Stimulated activated naive B cell treated with anti-CD40 and anti-IgM and Interleukin-4, amounts not matched to agents 10 μg/mL and 1 μg/mL and 100 μg/mL, for 72 hours (primary cell): ENCODE data around the gene SNRNP35.
"Not testable (repeated sequence)": the region's sequence is repeated elsewhere in the genome, so short reads cannot be mapped to it uniquely, and the experiment has no call there.

Source experiments
- ATAC-seq, 2 donors: fragments of 150-1000 bp; cut with Tn5 transposase; replicated peaks; 2 replicates each; pipeline ENCODE4 v1.10.0; 2021; ENCODE audit warnings: moderate library complexity in 1 of 2
- DNase-seq: peaks from one replicate; pipeline ENCODE4 v3.0.0; 2021
- H3K27ac Mint-ChIP-seq: one replicate; pipeline ENCODE4 v1.8.0; 2022; ENCODE audit warnings: mild to moderate bottlenecking, mixed read lengths
- H3K27me3 Mint-ChIP-seq, 2 donors: one replicate each; pipeline ENCODE4 v1.8.0; 2022; ENCODE audit warnings: mixed read lengths in 2 of 2
- H3K36me3 Mint-ChIP-seq, 2 donors: one replicate each; pipeline ENCODE4 v1.8.0; 2022; ENCODE audit warnings: mixed read lengths in 2 of 2, mild to moderate bottlenecking in 1 of 2
- H3K4me1 Mint-ChIP-seq, 2 donors: one replicate each; pipeline ENCODE4 v1.8.0; 2022; ENCODE audit warnings: mixed read lengths in 2 of 2, mild to moderate bottlenecking in 1 of 2
- H3K4me3 Mint-ChIP-seq, 2 donors: one replicate each; pipeline ENCODE4 v1.8.0; 2022; ENCODE audit warnings: mild to moderate bottlenecking in 2 of 2, mixed read lengths in 2 of 2, moderate library complexity in 1 of 2
- H3K9me3 Mint-ChIP-seq, 2 donors: one replicate each; pipeline ENCODE4 v1.8.0; 2022; ENCODE audit warnings: mixed read lengths in 2 of 2, mild to moderate bottlenecking in 1 of 2

Gene SNRNP35

DNA sequence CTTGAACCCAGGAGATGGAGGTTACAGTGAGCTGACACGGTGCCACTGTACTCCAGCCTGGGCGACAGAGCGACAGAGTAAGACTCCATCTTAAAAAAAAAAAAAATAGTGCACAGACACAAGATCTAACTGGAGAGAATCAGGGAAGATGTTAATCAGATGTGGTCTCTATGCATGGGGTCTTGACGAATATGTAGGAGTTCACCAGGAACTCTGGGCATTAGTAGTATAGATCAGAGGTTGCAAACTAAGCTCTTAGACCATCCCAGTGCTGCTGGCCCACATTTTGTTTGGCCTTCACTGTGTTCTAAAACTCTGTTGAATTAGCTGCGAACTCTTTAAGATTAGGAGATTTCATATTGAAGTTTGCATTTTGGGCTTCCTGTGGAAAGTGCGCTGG is 31.6 kb downstream of the SNRNP35 start:
- Mint-ChIP-seq H3K4me3 (no peak overlapping the region), H3K9me3 (no peaks in the 10 kb centered on the region), H3K4me1 (peaks cover 0 to 2% of the 10 kb centered on the region in 2 donors), H3K27ac (no peak overlapping the region), H3K36me3 (no peaks in the 10 kb centered on the region), H3K27me3 (peaks cover 8 to 17% of the 10 kb centered on the region in 2 donors)
- no peak for DNase-seq
- no peak for ATAC-seq

DNA sequence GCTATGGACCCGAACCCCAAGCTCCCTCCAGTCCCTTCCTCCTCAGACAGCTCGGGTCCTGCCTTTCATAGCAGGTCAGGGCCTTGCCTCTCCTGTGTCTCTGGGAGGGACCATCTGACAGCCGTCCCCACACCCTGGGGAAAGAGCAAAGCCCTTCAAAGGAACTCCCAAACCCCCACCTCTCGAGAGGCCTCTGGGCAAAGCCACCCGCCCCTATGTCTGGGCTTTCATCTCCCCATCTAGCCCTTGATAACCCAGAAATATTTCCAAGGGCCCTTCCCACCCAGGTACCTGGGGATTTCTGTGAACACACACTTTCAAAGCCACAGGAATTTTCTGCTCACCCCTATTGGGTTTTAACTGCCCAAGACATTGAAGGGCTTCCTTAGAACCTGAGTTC is 32.1 kb downstream of the SNRNP35 start:
- ATAC-seq: no peak
- H3K4me3 Mint-ChIP-seq: no peak overlapping the region
- H3K9me3 Mint-ChIP-seq: no peaks in the 10 kb centered on the region
- H3K4me1 Mint-ChIP-seq: no peaks in the 10 kb centered on the region
- peaks cover 8 to 16% of the 10 kb centered on the region in 2 donors for H3K27me3 Mint-ChIP-seq
- no peak for DNase-seq
- no peak overlapping the region for H3K27ac Mint-ChIP-seq
- no peaks in the 10 kb centered on the region for H3K36me3 Mint-ChIP-seq

DNA sequence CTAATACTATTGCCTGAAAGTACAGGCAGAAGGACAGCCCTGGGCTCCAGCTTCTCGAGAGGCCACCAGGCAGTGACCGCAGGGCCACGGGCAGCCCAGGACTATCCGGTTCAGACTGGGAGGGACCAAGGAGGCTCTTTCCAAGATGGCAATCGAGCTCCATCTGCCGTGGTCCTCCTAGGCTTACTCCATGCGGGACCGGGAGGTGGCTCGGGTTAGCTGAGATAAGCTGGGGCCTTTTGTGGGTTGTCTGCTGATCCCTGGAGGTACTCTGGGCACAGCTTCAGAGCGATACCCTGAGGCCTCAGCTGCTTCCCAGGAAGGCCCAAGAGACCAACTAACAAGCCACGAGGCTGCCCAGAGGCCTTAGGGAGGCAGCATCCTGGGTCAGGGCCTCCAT is 33.1 kb downstream of the SNRNP35 start:
- Mint-ChIP-seq H3K4me3 (no peak overlapping the region), H3K9me3 (no peaks in the 10 kb centered on the region), H3K27me3 (peaks cover 6 to 12% of the 10 kb centered on the region in 2 donors), H3K36me3 (no peaks in the 10 kb centered on the region), H3K4me1 (no peaks in the 10 kb centered on the region), H3K27ac (no peak overlapping the region)
- DNase-seq (no peak), ATAC-seq (no peak)

DNA sequence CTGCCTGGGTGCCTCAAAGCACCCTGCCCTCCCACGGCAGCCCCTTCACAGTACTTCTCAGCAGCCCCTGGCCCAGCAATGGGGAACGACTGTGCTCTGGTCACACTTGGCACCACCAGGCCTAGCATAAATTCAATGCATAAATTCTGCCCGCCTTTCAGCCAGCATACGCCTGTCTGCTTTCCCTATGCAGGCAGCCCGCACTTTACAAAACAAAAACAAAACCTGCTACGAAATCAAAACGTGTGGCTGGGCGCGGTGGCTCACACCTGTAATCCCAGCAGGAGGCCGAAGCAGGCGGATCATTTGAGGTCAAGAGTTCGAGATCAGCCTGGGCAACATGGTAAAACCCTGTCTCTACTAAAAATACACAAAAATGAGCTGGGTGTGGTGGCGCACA is 33.5 kb downstream of the SNRNP35 start:
- Mint-ChIP-seq H3K4me3 (no peak overlapping the region), H3K27me3 (peaks cover 3 to 9% of the 10 kb centered on the region in 2 donors), H3K9me3 (no peaks in the 10 kb centered on the region), H3K36me3 (no peaks in the 10 kb centered on the region), H3K4me1 (no peaks in the 10 kb centered on the region), H3K27ac (no peak overlapping the region)
- DNase-seq: no peak
- no peak for ATAC-seq

DNA sequence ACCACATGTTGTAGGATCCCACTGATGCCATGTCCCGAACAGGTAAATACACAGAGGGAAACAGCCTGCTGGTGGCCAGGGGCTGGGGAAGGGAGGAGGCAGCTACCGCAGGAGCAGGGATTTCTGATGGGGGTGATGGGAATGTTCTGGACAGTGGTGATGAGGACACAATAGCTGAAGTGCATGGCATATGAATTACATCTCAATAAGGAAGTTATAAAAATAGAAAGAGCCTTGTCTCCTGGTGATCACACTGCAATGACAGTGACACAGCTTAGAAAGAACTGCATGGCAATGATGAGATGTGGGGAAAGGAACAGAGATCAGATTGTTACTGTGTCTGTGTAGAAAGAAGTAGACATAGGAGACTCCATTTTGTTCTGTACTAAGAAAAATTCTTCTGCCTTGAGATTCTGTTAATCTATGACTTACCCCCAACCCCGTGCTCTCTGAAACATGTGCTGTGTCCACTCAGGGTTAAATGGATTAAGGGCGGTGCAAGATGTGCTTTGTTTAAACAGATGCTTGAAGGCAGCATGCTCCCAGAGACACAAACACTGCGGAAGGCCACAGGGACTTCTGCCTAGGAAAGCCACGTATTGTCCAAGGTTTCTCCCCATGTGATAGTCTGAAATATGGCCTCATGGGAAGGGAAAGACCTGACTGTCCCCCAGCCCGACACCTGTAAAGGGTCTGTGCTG is 34.5 kb downstream of the SNRNP35 start:
- not testable (repeated sequence) for H3K9me3 Mint-ChIP-seq, ATAC-seq, H3K36me3 Mint-ChIP-seq, H3K27ac Mint-ChIP-seq, DNase-seq, H3K4me1 Mint-ChIP-seq, H3K27me3 Mint-ChIP-seq, H3K4me3 Mint-ChIP-seq

DNA sequence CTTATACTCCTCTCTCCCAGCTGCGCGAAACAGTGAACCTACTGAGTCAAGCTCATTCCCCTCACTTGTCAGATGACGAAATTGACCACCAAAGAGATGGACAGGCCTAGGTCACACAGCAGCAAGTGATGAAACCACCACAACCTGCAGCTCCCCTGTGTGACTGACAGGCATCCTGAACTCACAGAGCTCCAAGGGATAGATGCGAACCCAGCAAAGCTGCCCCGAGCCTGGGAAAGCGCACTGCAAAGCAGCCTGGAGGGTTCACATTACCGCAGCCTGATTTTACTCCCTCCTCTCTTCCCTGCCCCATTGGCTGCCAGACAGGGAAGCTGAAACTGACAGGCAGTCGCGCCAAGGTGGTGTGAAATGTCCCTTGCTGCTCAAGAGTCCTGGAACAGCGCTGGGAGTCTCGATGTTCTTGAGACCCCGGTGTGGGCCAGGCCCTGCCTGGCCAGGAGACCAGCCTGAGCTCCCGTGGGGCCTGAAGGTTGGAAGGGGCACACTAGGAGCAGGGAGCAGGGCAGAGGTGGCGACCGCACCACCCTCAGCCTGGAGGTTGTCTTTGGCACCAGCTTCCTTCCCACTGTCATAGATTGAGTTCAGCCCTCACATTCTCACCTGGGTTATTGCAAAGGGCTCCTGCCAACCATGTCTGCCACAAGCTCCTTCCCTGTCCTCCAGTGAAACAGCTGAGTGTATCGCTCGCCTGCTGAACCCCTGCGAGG is 36.3 kb downstream of the SNRNP35 start:
- no peak overlapping the region for H3K4me3 Mint-ChIP-seq
- ATAC-seq (no peak), DNase-seq (no peak)
- no peaks in the 10 kb centered on the region for H3K4me1 Mint-ChIP-seq
- no peak overlapping the region for H3K27ac Mint-ChIP-seq
- H3K36me3 Mint-ChIP-seq: no peaks in the 10 kb centered on the region
- H3K9me3 Mint-ChIP-seq: no peaks in the 10 kb centered on the region
- H3K27me3 Mint-ChIP-seq: peaks cover 0 to 6% of the 10 kb centered on the region in 2 donors

DNA sequence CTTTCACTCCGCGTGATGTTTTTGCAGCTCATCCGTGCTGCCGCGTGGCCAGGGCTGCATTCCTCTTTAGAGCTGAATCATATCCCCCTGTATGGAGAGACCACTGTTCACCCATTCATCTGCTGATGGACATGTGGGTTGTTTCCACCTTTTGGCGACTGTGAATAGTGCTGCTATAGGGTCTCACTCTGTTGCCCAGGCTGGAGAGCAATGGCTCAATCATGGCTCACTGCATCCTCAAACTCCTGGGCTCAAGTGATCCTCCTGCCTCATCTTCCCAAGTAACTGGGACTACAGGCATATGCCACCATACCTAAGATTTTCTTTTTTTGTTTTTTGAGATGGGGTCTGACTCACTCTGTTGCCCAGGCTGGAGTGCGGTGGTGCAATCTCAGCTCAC is 39.1 kb downstream of the SNRNP35 start:
- Mint-ChIP-seq H3K4me1 (no peaks in the 10 kb centered on the region), H3K27me3 (peaks cover 0 to 6% of the 10 kb centered on the region in 2 donors), H3K27ac (no peak overlapping the region), H3K4me3 (no peak overlapping the region), H3K9me3 (no peaks in the 10 kb centered on the region), H3K36me3 (no peaks in the 10 kb centered on the region)
- ATAC-seq (no peak), DNase-seq (no peak)

DNA sequence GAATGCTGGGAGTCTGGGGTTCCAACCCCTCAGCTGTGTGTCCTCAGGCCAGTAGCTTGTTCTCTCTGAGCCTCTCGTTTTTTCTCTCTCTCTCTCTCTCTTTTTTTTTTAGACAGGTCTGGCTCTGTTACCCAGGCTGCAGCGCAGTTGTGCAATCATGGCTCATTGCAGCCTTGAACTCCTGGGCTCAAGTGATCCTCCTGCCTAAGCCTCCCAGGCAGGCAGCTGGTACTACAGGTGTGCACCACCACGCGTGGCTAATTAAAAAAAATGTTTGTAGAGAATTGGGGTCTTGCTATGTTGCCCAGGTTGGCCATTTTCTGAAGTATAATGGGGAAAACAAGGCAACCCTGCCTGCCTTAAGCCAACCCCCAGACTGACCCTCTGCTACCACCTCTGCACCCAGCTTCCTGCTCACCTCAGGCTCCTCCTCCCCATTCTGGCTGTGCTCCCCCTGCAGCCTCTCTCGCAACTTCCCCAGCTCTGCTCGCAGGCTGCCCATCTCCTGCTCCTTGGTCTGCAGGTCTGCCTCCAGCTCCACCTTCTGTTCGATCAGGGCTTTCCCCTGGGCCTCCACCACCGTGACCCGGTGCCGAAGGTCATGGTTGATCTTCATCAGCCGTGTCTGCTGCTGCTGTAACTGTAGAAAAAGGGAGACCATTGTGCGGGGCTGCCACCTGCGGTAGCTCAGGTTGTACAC is 40.3 kb downstream of the SNRNP35 start:
- no peak for ATAC-seq
- Mint-ChIP-seq H3K4me1 (no peaks in the 10 kb centered on the region), H3K27ac (no peak overlapping the region), H3K9me3 (no peaks in the 10 kb centered on the region), H3K27me3 (peaks cover 0 to 6% of the 10 kb centered on the region in 2 donors), H3K4me3 (no peak overlapping the region), H3K36me3 (no peaks in the 10 kb centered on the region)
- DNase-seq: no peak

DNA sequence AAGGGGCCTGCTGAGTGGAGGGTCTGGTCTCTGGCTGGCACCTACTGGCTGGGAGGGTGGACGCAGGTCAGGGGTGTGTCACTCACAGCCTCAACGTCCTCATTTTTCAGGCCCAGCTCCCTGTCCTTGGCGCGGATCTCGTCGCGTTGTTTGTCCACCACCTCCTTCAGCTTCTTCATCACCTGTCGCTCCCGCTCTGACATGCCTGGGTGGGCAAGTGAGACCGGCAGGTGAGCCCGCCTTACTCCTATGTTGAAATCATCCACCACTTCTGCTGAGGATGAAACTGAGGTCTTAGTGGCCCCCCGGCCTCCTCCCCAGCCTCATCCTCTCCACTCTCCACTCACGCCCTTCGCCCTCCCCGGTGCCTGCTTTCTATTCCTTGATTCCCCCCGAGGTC is 41.4 kb downstream of the SNRNP35 start:
- DNase-seq (no peak), ATAC-seq (no peak)
- Mint-ChIP-seq H3K27ac (no peak overlapping the region), H3K36me3 (no peaks in the 10 kb centered on the region), H3K4me3 (no peak overlapping the region), H3K9me3 (no peaks in the 10 kb centered on the region), H3K4me1 (no peaks in the 10 kb centered on the region), H3K27me3 (peaks cover 0 to 3% of the 10 kb centered on the region in 2 donors)

DNA sequence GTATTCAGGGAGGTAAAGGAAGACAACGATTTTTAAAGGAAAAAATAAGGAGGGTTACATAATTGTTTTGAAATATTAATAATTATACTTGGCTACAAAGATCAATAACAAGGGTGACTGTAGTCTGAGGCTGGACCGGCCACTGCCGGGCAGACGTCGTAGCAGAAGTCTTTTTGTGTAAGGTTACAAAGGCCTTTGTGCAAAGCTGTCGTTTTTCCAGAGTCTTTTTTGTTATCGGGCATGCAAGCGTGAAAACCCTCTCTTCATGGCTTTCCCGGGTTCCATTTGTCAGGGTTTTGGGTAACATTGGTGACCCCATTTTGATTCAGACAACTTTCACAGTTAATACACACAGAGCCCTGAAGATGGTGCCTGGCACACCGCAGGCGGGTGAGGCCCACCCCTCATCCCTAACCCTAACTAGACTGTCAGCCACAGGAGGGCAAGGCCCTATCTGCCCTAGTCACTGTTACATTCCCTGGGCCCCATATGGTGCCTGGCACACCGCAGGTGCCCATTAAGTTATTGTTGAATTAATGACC is 44.3 kb downstream of the SNRNP35 start:
- Mint-ChIP-seq H3K4me1 (no peaks in the 10 kb centered on the region), H3K27ac (no peak overlapping the region), H3K27me3 (peaks cover 0 to 3% of the 10 kb centered on the region in 2 donors), H3K36me3 (no peaks in the 10 kb centered on the region), H3K4me3 (no peak overlapping the region), H3K9me3 (no peaks in the 10 kb centered on the region)
- DNase-seq (no peak), ATAC-seq (no peak)

DNA sequence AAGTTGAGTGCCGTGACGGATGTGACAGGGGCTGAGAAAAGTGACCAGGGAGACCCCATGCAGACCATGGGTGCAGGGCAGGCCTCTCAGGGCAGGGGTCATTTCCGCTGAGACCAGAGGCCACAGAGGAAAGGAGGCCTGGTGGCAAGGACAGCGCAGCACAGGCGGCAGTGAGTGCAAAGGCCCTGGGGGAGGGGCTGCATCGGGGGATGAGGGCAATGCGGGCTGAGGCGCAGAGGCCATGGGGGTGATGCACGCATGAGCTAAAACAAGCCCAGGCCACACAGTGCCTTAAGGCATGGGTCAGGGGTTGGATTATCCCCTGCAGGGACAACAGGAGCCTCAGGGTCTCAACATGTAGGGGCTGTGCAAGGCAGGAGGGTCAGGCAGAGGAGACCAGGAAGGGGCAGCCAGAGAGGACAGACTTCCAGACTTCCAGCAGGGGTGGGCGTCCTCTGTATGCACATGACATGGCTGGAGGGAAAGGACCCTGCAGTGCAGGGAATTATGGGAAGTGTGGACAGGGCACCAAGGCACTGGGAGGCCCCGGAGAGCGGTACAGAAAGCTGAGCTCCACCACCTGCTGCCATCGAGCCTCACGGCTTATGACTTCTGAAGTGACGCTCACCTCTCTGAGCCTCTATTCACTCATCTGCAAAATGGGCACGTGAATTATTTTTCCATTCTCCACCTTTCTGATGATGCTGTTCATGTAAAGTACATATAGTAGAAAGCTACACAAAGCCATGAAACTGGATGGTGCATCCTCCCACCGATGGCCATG is 48.3 kb downstream of the SNRNP35 start:
- no peak overlapping the region for H3K4me3 Mint-ChIP-seq
- no peaks in the 10 kb centered on the region for H3K4me1 Mint-ChIP-seq
- no peaks in the 10 kb centered on the region for H3K9me3 Mint-ChIP-seq
- ATAC-seq: no peak
- H3K27ac Mint-ChIP-seq: no peak overlapping the region
- no peaks in the 10 kb centered on the region for H3K36me3 Mint-ChIP-seq
- peaks cover 0 to 5% of the 10 kb centered on the region in 2 donors for H3K27me3 Mint-ChIP-seq
- no peak for DNase-seq

DNA sequence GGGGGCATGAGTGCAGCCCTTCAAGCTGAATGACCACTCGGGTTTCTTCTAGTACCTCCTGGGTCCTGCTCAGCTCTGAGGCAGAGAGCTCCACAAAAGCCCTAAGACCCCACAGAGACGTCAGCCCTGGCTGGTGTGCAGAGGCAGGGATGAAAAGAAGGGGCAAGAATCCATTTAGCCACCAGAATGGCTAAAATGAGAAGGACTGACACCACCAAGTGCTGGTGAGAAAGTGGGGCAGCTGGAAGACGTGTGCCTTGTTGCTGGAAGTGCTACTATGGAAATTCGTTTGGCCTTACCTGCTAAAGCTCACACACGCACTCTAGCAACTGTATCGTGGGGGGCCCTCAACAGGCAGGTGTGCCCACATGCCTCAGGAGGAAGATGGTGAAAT is 48.9 kb downstream of the SNRNP35 start:
- H3K4me3 Mint-ChIP-seq: no peak overlapping the region
- ATAC-seq (no peak), DNase-seq (no peak)
- no peaks in the 10 kb centered on the region for H3K9me3 Mint-ChIP-seq
- no peaks in the 10 kb centered on the region for H3K36me3 Mint-ChIP-seq
- no peak overlapping the region for H3K27ac Mint-ChIP-seq
- peaks cover 0 to 5% of the 10 kb centered on the region in 2 donors for H3K27me3 Mint-ChIP-seq
- H3K4me1 Mint-ChIP-seq: no peaks in the 10 kb centered on the region

DNA sequence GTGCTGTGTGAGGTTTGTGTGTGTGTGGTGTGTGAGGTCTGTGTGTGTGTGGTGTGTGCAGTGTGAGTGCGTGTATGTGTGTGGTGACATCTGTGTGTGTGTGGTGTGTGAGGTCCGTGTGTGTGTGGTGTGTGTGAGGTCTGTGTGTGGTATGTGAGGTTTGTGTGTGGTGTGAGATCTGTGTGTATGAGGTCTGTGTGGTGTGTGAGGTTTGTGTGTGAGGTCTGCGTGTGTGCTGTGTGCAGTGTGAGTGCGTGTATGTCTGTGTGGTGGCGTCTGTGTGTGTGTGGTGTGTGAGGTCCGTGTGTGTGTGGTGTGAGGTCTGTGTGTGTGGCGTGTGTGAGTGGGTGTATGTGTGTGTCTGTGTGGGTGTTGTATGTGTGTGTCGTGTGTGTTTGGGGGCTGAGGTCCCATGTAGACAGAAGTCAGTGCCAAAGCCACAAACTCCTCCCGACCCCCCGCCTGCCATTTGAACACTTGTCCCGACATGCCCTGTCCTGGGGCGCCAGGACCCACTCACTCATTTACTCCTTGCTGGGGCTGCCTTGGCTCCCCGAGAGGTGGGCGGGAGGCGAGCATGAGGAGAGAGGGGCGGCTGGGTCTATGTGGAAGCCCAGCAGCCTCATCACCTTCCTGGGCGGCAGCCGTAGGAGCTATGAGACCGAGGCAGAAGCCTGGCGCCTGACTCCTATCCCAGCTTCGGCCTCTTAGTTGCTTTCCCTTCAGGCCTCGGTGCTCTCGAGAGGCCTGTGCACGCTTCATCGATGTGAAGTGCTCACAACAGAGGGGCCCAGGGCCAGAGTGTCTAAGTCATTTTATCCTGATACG is 55.1 kb downstream of the SNRNP35 start:
- H3K27me3 Mint-ChIP-seq: peaks cover 0 to 5% of the 10 kb centered on the region in 2 donors

More for the DNA sequence above, 55.1 kb downstream of the SNRNP35 start:
- H3K36me3 Mint-ChIP-seq: peaks cover 0 to 3% of the 10 kb centered on the region in 2 donors
- DNase-seq: no peak
- H3K9me3 Mint-ChIP-seq: no peaks in the 10 kb centered on the region
- no peak overlapping the region for H3K27ac Mint-ChIP-seq
- H3K4me1 Mint-ChIP-seq: no peaks in the 10 kb centered on the region
- H3K4me3 Mint-ChIP-seq: no peak overlapping the region
- no peak for ATAC-seq
